Measurements from ENCODE around the gene PEX11G.
"Not testable (repeated sequence)": the region's sequence is repeated elsewhere in the genome, so short reads cannot be mapped to it uniquely, and the experiment has no call there.

Gene PEX11G

GRCh38 chr19:7433456-7433855 is 55.4 kb downstream of the PEX11G start:
- not testable (repeated sequence) for DNase-seq (ENCODE audit: low spot score)

GRCh38 chr19:7429638-7430282 is 59.1 kb downstream of the PEX11G start:
- no peak for DNase-seq (ENCODE audit: low spot score)

- no peak for DNase-seq (ENCODE audit: low spot score)
Observed at GRCh38 chr19:7428651-7429113, 60.2 kb downstream of the PEX11G start.

GRCh38 chr19:7427944-7428343 is 60.9 kb downstream of the PEX11G start:
- DNase-seq (ENCODE audit: low spot score), result no peak

GRCh38 chr19:7426986-7427385 is 61.8 kb downstream of the PEX11G start:
- DNase-seq (ENCODE audit: low spot score), result no peak

All from CD4-positive, alpha-beta T cell treated with Interleukin-15 for 4 hours (primary cell).